GM23338 (cell line): ENCODE data around the gene LAYN. TPM values are rescaled to one million over a fixed set of nuclear protein-coding genes. Genes with fewer than 3 reads are reported as not detected.

Experiments
- ATAC-seq: fragments of 200-7000 bp; cut with Tn5 transposase; 3 replicates; pipeline ENCODE4 v1.9.1; 2020
- DNase-seq: peaks from one replicate; pipeline ENCODE4 v3.0.0-alpha.2; 2015; ENCODE audit warnings: low spot score
- H2AFZ ChIP-seq: fragments of 200-600 bp; sonication (generic); 2 replicates; pipeline ENCODE4 v1.8.0; 2016; ENCODE audit warnings: antibody characterized with exemption, mild to moderate bottlenecking, moderate library complexity
- H3F3A ChIP-seq: fragments of 200-600 bp; sonication (generic); replicated peaks from 2 replicates; pipeline ENCODE4 v1.8.0; 2017; ENCODE audit warnings: antibody characterized with exemption, mixed run types, low read depth
- H3K27ac ChIP-seq: fragments of 200-600 bp; sonication (generic); 2 replicates; pipeline ENCODE4 v1.6.1; 2016; ENCODE audit warnings: low read depth
- H3K27me3 ChIP-seq: fragments of 200-600 bp; sonication (generic); 2 replicates; pipeline ENCODE4 v1.8.0; 2016; ENCODE audit warnings: mild to moderate bottlenecking, mixed run types, moderate library complexity; ENCODE audit not compliant: insufficient read depth
- H3K36me3 ChIP-seq: fragments of 200-600 bp; sonication (generic); 2 replicates; pipeline ENCODE4 v1.8.0; 2016; ENCODE audit warnings: mild to moderate bottlenecking; ENCODE audit not compliant: insufficient read depth
- H3K4me1 ChIP-seq: fragments of 200-600 bp; sonication (generic); 2 replicates; pipeline ENCODE4 v1.8.0; 2016; ENCODE audit warnings: mild to moderate bottlenecking, moderate library complexity; ENCODE audit not compliant: insufficient read depth
- H3K4me2 ChIP-seq: fragments of 200-600 bp; sonication (generic); 2 replicates; pipeline ENCODE4 v1.7.1; 2017; ENCODE audit warnings: mixed run types
- H3K4me3 ChIP-seq: fragments of 200-600 bp; sonication (generic); 2 replicates; pipeline ENCODE4 v1.6.1; 2016; ENCODE audit warnings: mixed run types
- H3K79me2 ChIP-seq: fragments of 200-600 bp; sonication (generic); replicated peaks from 2 replicates; pipeline ENCODE4 v1.8.0; 2017; ENCODE audit warnings: mild to moderate bottlenecking; ENCODE audit not compliant: insufficient read depth
- H3K9me2 ChIP-seq: fragments of 200-600 bp; sonication (generic); 2 replicates; pipeline ENCODE4 v1.8.0; 2017; ENCODE audit not compliant: insufficient read depth
- H4K20me1 ChIP-seq: fragments of 200-600 bp; sonication (generic); replicated peaks from 2 replicates; pipeline ENCODE4 v1.8.0; 2017; ENCODE audit warnings: mild to moderate bottlenecking; ENCODE audit not compliant: insufficient read depth
- H3K27ac Mint-ChIP-seq: 2 replicates; pipeline ENCODE4 v1.8.0; 2020; ENCODE audit warnings: inconsistent platforms, mild to moderate bottlenecking, moderate library complexity, mixed read lengths
- H3K27me3 Mint-ChIP-seq: 3 replicates; pipeline ENCODE4 v1.8.0; 2022; ENCODE audit warnings: low read depth, mild to moderate bottlenecking, moderate library complexity, mixed read lengths, inconsistent platforms; ENCODE audit not compliant: insufficient read depth, poor library complexity
- H3K36me3 Mint-ChIP-seq: 3 replicates; pipeline ENCODE4 v1.8.0; 2021; ENCODE audit warnings: low read depth, mild to moderate bottlenecking, inconsistent platforms, moderate library complexity, mixed read lengths
- H3K4me1 Mint-ChIP-seq: 3 replicates; pipeline ENCODE4 v1.8.0; 2020; ENCODE audit warnings: mild to moderate bottlenecking, inconsistent platforms, mixed read lengths
- H3K4me3 Mint-ChIP-seq: 3 replicates; pipeline ENCODE4 v1.8.0; 2021; ENCODE audit warnings: moderate library complexity, mild to moderate bottlenecking, inconsistent platforms, mixed read lengths
- H3K9me3 Mint-ChIP-seq: 3 replicates; pipeline ENCODE4 v1.8.0; 2020; ENCODE audit warnings: moderate library complexity, mild to moderate bottlenecking, inconsistent platforms, mixed read lengths
- CREB1 ChIP-seq: fragments of 250-450 bp; sonication (Bioruptor Pico); IDR thresholded peaks from 2 replicates; pipeline ENCODE4 v1.5.0; 2020; ENCODE audit warnings: low read depth, mild to moderate bottlenecking, moderate library complexity
- EZH2 ChIP-seq: fragments of 200-600 bp; sonication (generic); IDR thresholded peaks from one replicate; pipeline ENCODE4 v1.8.0; 2017; ENCODE audit warnings: antibody characterized with exemption, mild to moderate bottlenecking, low read depth; ENCODE audit not compliant: unreplicated experiment
- EZH2phosphoT487 ChIP-seq: fragments of 200-600 bp; sonication (generic); IDR thresholded peaks from one replicate; pipeline ENCODE4 v1.8.1; 2018; ENCODE audit warnings: antibody characterized with exemption; ENCODE audit not compliant: unreplicated experiment
- JUNB ChIP-seq: IDR thresholded peaks from one replicate; pipeline ENCODE4 v1.6.1; 2016; ENCODE audit warnings: antibody characterized with exemption; ENCODE audit not compliant: unreplicated experiment
- NANOG ChIP-seq: IDR thresholded peaks from 2 replicates; pipeline ENCODE4 v1.6.1; 2016; ENCODE audit warnings: antibody characterized with exemption, borderline replicate concordance
- POLR2AphosphoS5 ChIP-seq: IDR thresholded peaks from 2 replicates; pipeline ENCODE4 v1.6.1; 2016; ENCODE audit warnings: antibody characterized with exemption, low read depth
- STAT1 ChIP-seq: IDR thresholded peaks from one replicate; pipeline ENCODE4 v1.6.1; 2016; ENCODE audit warnings: antibody characterized with exemption; ENCODE audit not compliant: unreplicated experiment
- ZNF114 ChIP-seq: fragments of 250-450 bp; sonication (Bioruptor Pico); IDR thresholded peaks from 2 replicates; pipeline ENCODE4 v1.5.0; 2020; ENCODE audit warnings: mild to moderate bottlenecking, moderate library complexity
- ZNF331 ChIP-seq: fragments of 250-450 bp; sonication (Bioruptor Pico); IDR thresholded peaks from 2 replicates; pipeline ENCODE4 v1.5.0; 2020; ENCODE audit warnings: low read depth, mild to moderate bottlenecking, moderate library complexity
- polyA plus RNA-seq: library from polyadenylated mRNA; unstranded; fragments of >200 nt; fragmentation: Nextera tagmentation; extraction: Ambion mirVana; gene quantifications from 2 replicates; pipeline ENCODE4 v1.2.1, GENCODE V29; 2016
- total RNA-seq: library from RNA; depleted of rRNA; stranded (reverse); fragments of >200 nt; shearing (Covaris generic); gene quantifications from 2 replicates; pipeline ENCODE4 v1.2.3, GENCODE V29; 2014
- TF ChIP-seq, protein P1 (sequence below): IDR thresholded peaks from one replicate; pipeline ENCODE4 v1.6.1; 2018; ENCODE audit warnings: antibody characterized with exemption; ENCODE audit not compliant: unreplicated experiment
- TF ChIP-seq, protein P2 (sequence below): IDR thresholded peaks from 2 replicates; pipeline ENCODE4 v1.6.1; 2016; ENCODE audit warnings: antibody characterized with exemption
- TF ChIP-seq, protein P3 (sequence below): fragments of 250-450 bp; sonication (Bioruptor Pico); IDR thresholded peaks from 2 replicates; pipeline ENCODE4 v1.5.0; 2020; ENCODE audit warnings: mild to moderate bottlenecking, moderate library complexity
- TF ChIP-seq, protein P4 (sequence below), 2 experiments: fragments of 200-600 bp in 1 of 2; sonication (generic) in 1 of 2; conservative IDR thresholded peaks; 2 replicates each; pipeline versions ENCODE4 v1.5.1 to v1.6.1; 2016 to 2017; ENCODE audit warnings: antibody characterized with exemption in 2 of 2, low read depth in 2 of 2, mild to moderate bottlenecking in 2 of 2, moderate library complexity in 1 of 2

LAYN gene
- total and polyA plus RNA-seq, 2 experiments from 2014 or later: 6.8 to 7.9 TPM

DNA sequence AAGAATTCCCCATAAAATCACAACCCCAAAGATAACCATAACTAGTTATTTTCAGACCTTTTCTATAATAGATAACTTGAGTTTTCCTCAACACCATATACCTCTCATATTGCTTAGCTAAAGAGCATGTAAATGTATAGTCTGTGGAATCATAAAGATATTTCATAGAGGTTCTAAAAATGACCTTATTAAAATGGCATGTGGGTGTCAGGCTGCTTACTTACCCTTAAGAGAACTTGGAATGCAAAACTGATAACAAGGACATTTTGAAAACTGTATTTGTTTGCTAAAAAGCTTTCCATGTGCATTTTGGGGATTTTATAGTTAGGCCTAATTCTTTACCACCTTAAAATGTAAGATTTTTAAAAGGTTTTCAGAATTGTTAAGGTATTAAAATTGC is 66.5 kb downstream of the LAYN start:
- peaks cover 13% of the 10 kb centered on the region for H3K27me3 ChIP-seq
- Mint-ChIP-seq H3K4me3 (no peak overlapping the region), H3K9me3 (no peaks in the 10 kb centered on the region), H3K4me1 (peaks cover 18% of the 10 kb centered on the region), H3K27me3 (peaks cover 11% of the 10 kb centered on the region), H3K27ac (no peak overlapping the region), H3K36me3 (no peaks in the 10 kb centered on the region)
- H3K4me3 ChIP-seq: no peak overlapping the region
- H3K4me2 ChIP-seq: no peak overlapping the region
- H3F3A ChIP-seq: no peaks in the 10 kb centered on the region
- TF ChIP-seq POLR2AphosphoS5: no peak
- TF ChIP-seq, protein P1, sequence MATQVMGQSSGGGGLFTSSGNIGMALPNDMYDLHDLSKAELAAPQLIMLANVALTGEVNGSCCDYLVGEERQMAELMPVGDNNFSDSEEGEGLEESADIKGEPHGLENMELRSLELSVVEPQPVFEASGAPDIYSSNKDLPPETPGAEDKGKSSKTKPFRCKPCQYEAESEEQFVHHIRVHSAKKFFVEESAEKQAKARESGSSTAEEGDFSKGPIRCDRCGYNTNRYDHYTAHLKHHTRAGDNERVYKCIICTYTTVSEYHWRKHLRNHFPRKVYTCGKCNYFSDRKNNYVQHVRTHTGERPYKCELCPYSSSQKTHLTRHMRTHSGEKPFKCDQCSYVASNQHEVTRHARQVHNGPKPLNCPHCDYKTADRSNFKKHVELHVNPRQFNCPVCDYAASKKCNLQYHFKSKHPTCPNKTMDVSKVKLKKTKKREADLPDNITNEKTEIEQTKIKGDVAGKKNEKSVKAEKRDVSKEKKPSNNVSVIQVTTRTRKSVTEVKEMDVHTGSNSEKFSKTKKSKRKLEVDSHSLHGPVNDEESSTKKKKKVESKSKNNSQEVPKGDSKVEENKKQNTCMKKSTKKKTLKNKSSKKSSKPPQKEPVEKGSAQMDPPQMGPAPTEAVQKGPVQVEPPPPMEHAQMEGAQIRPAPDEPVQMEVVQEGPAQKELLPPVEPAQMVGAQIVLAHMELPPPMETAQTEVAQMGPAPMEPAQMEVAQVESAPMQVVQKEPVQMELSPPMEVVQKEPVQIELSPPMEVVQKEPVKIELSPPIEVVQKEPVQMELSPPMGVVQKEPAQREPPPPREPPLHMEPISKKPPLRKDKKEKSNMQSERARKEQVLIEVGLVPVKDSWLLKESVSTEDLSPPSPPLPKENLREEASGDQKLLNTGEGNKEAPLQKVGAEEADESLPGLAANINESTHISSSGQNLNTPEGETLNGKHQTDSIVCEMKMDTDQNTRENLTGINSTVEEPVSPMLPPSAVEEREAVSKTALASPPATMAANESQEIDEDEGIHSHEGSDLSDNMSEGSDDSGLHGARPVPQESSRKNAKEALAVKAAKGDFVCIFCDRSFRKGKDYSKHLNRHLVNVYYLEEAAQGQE: no peak
- no peak for TF ChIP-seq NANOG
- no peak for TF ChIP-seq EZH2phosphoT487
- TF ChIP-seq, protein P2, sequence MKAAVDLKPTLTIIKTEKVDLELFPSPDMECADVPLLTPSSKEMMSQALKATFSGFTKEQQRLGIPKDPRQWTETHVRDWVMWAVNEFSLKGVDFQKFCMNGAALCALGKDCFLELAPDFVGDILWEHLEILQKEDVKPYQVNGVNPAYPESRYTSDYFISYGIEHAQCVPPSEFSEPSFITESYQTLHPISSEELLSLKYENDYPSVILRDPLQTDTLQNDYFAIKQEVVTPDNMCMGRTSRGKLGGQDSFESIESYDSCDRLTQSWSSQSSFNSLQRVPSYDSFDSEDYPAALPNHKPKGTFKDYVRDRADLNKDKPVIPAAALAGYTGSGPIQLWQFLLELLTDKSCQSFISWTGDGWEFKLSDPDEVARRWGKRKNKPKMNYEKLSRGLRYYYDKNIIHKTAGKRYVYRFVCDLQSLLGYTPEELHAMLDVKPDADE: no peak
- TF ChIP-seq, protein P3, sequence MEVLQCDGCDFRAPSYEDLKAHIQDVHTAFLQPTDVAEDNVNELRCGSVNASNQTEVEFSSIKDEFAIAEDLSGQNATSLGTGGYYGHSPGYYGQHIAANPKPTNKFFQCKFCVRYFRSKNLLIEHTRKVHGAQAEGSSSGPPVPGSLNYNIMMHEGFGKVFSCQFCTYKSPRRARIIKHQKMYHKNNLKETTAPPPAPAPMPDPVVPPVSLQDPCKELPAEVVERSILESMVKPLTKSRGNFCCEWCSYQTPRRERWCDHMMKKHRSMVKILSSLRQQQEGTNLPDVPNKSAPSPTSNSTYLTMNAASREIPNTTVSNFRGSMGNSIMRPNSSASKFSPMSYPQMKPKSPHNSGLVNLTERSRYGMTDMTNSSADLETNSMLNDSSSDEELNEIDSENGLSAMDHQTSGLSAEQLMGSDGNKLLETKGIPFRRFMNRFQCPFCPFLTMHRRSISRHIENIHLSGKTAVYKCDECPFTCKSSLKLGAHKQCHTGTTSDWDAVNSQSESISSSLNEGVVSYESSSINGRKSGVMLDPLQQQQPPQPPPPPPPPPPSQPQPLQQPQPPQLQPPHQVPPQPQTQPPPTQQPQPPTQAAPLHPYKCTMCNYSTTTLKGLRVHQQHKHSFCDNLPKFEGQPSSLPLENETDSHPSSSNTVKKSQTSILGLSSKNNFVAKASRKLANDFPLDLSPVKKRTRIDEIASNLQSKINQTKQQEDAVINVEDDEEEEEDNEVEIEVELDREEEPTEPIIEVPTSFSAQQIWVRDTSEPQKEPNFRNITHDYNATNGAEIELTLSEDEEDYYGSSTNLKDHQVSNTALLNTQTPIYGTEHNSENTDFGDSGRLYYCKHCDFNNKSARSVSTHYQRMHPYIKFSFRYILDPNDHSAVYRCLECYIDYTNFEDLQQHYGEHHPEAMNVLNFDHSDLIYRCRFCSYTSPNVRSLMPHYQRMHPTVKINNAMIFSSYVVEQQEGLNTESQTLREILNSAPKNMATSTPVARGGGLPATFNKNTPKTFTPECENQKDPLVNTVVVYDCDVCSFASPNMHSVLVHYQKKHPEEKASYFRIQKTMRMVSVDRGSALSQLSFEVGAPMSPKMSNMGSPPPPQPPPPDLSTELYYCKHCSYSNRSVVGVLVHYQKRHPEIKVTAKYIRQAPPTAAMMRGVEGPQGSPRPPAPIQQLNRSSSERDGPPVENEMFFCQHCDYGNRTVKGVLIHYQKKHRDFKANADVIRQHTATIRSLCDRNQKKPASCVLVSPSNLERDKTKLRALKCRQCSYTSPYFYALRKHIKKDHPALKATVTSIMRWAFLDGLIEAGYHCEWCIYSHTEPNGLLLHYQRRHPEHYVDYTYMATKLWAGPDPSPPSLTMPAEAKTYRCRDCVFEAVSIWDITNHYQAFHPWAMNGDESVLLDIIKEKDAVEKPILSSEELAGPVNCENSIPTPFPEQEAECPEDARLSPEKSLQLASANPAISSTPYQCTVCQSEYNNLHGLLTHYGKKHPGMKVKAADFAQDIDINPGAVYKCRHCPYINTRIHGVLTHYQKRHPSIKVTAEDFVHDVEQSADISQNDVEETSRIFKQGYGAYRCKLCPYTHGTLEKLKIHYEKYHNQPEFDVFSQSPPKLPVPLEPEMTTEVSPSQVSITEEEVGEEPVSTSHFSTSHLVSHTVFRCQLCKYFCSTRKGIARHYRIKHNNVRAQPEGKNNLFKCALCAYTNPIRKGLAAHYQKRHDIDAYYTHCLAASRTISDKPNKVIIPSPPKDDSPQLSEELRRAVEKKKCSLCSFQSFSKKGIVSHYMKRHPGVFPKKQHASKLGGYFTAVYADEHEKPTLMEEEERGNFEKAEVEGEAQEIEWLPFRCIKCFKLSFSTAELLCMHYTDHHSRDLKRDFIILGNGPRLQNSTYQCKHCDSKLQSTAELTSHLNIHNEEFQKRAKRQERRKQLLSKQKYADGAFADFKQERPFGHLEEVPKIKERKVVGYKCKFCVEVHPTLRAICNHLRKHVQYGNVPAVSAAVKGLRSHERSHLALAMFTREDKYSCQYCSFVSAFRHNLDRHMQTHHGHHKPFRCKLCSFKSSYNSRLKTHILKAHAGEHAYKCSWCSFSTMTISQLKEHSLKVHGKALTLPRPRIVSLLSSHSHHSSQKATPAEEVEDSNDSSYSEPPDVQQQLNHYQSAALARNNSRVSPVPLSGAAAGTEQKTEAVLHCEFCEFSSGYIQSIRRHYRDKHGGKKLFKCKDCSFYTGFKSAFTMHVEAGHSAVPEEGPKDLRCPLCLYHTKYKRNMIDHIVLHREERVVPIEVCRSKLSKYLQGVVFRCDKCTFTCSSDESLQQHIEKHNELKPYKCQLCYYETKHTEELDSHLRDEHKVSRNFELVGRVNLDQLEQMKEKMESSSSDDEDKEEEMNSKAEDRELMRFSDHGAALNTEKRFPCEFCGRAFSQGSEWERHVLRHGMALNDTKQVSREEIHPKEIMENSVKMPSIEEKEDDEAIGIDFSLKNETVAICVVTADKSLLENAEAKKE (CRISPR knock-in tag): no peak
- TF ChIP-seq EZH2: no peak
- TF ChIP-seq ZNF114 (CRISPR knock-in tag): no peak
- TF ChIP-seq, protein P4, sequence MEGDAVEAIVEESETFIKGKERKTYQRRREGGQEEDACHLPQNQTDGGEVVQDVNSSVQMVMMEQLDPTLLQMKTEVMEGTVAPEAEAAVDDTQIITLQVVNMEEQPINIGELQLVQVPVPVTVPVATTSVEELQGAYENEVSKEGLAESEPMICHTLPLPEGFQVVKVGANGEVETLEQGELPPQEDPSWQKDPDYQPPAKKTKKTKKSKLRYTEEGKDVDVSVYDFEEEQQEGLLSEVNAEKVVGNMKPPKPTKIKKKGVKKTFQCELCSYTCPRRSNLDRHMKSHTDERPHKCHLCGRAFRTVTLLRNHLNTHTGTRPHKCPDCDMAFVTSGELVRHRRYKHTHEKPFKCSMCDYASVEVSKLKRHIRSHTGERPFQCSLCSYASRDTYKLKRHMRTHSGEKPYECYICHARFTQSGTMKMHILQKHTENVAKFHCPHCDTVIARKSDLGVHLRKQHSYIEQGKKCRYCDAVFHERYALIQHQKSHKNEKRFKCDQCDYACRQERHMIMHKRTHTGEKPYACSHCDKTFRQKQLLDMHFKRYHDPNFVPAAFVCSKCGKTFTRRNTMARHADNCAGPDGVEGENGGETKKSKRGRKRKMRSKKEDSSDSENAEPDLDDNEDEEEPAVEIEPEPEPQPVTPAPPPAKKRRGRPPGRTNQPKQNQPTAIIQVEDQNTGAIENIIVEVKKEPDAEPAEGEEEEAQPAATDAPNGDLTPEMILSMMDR (conservative IDR thresholded peaks at IDR 0.05; ENCODE audit: low read depth in 2 of 2): no peak
- TF ChIP-seq CREB1 (CRISPR knock-in tag): no peak
- TF ChIP-seq JUNB: no peak
- no peak for TF ChIP-seq STAT1
- no peak for TF ChIP-seq ZNF331
- H4K20me1 ChIP-seq: peaks cover 16% of the 10 kb centered on the region
- H3K27ac ChIP-seq: no peak overlapping the region
- H3K4me1 ChIP-seq: peaks cover 15% of the 10 kb centered on the region
- no peak for DNase-seq
- H2AFZ ChIP-seq: no peak overlapping the region
- no peak for ATAC-seq
- no peaks in the 10 kb centered on the region for H3K36me3 ChIP-seq
- no peaks in the 10 kb centered on the region for H3K9me2 ChIP-seq
- H3K79me2 ChIP-seq: peaks cover 46% of the 10 kb centered on the region
